C4-2B (cell line): ENCODE data around the gene GAS7.

Experiments used
- H3K27ac ChIP-seq: fragments of 450-650 bp; 2 replicates; pipeline ENCODE4 v1.5.1; 2017
- ZFX ChIP-seq: fragments of 450-650 bp; IDR thresholded peaks from 2 replicates; pipeline ENCODE4 v1.6.1; 2017
- TF ChIP-seq, protein P1 (sequence below): fragments of 450-650 bp; conservative IDR thresholded peaks from 2 replicates; pipeline ENCODE4 v1.5.1; 2017; ENCODE audit warnings: mild to moderate bottlenecking

Gene GAS7

DNA sequence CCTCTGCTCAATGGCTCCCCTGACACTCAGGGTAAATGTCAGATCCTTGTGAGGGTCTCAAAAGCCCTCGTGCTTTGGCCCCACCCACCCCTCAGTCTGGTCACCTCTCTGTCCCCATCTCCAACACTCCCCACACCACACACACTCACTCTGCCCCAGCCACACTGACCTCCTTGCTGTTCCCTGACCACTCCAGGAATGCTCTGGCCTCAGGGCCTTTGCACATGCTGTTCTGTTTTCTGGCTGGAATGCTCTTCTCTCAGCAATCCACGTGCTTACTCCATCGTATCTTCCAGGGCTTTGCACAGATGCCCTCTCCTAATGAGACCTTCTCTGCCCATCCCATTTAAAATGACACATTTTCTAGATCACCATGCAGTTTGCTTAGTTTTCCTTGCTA is 28.2 kb downstream of the GAS7 start:
- TF ChIP-seq, protein P1, sequence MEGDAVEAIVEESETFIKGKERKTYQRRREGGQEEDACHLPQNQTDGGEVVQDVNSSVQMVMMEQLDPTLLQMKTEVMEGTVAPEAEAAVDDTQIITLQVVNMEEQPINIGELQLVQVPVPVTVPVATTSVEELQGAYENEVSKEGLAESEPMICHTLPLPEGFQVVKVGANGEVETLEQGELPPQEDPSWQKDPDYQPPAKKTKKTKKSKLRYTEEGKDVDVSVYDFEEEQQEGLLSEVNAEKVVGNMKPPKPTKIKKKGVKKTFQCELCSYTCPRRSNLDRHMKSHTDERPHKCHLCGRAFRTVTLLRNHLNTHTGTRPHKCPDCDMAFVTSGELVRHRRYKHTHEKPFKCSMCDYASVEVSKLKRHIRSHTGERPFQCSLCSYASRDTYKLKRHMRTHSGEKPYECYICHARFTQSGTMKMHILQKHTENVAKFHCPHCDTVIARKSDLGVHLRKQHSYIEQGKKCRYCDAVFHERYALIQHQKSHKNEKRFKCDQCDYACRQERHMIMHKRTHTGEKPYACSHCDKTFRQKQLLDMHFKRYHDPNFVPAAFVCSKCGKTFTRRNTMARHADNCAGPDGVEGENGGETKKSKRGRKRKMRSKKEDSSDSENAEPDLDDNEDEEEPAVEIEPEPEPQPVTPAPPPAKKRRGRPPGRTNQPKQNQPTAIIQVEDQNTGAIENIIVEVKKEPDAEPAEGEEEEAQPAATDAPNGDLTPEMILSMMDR: no peak
- no peak for TF ChIP-seq ZFX
- H3K27ac ChIP-seq: no peak overlapping the region

DNA sequence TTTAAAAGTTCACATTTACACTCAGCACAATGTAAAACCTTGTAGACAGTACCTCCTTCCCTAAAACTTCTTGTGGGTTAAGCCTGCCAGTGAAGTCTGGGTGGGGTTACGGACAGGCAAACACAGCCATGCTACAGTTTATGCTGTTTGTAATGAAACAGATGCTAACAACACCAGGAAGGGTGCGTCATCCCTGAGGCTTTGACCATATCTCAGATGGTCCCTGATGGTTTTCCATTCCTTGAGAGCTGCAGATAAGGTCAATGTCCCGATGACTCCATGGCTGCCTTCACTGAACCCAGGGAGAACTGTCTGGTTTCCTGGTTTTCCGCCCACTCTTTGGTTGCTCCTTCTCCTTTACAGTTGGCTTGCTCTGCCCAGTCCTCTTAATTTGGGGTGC is 29.1 kb downstream of the GAS7 start:
- no peak for TF ChIP-seq ZFX
- TF ChIP-seq, protein P1: no peak

DNA sequence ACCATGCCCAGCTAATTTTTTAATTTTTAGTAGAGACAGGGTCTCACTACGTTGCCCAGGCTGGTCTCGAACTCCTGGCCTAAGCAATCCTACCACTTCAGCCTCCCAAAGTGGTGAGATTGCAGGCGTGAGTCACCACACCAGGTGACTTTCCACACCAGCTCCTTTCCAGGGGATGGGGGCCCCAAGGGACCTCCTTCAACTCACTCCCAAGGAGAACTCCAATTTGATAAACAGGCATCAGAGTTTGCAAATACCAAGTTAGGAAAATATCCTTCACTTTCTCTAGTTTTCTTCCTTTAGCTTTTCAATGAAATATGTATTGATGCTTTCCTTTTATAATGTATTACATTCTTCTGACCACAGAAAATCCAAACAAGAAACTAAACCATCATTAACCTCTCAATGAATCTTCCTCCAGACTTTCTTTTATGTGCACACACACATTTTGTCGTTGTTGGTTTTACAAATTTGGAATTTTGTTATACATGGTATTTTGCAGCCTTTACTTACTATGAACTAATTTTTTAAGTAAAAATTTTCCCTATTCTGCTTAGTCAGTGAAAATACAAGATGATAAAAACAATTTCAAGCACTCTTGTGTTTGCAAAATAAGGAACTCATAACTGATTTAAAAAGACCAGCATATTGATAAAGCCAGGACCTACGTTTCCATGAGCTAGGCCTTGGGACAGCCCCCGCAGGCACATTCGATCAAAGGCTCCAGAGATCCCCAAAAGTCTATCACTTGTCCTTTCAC is 32.0 kb downstream of the GAS7 start:
- TF ChIP-seq, protein P1: no peak
- no peak for TF ChIP-seq ZFX
- no peak overlapping the region for H3K27ac ChIP-seq

More for the DNA sequence above, 29.1 kb downstream of the GAS7 start:
- no peak overlapping the region for H3K27ac ChIP-seq

DNA sequence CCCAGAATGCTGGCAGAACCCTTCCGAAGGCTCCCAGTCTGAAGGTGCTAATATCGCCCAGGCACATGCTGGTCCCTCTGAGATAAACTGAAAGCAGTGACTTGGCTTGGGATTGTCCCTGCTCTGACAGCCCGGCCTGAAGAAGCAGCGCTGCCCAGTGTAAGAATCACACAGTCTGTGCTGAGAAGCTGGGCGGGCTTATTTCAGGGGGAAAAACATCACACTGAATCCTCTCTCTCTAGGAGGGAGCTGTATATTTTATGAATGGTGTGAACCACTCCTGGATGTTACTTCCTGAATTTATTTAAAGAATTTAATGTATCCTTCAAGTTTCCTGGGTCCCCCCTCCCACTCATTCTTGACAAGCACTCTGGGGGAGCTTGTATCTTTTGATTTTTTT is 36.3 kb downstream of the GAS7 start:
- no peak overlapping the region for H3K27ac ChIP-seq
- TF ChIP-seq ZFX: no peak
- TF ChIP-seq, protein P1: no peak

DNA sequence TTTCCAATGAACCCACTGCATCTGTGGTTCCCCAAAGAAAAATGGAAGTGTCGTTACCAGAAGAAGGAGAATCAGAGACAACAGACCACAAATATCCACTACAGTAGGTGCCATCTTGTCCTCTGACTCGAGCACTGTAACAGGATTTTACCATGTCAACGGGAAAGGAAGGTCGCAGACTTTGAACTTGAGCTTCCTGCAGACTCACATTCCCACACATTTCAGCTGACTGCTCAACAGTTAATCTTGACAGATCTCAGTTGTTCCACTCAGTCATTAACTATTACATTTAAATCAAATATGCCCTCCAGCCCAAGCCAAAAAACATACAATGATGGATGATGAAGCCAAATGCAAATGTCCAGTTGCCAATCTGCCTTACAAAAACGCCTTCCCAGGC is 37.0 kb downstream of the GAS7 start:
- no peak for TF ChIP-seq ZFX
- TF ChIP-seq, protein P1: no peak
- H3K27ac ChIP-seq: no peak overlapping the region

DNA sequence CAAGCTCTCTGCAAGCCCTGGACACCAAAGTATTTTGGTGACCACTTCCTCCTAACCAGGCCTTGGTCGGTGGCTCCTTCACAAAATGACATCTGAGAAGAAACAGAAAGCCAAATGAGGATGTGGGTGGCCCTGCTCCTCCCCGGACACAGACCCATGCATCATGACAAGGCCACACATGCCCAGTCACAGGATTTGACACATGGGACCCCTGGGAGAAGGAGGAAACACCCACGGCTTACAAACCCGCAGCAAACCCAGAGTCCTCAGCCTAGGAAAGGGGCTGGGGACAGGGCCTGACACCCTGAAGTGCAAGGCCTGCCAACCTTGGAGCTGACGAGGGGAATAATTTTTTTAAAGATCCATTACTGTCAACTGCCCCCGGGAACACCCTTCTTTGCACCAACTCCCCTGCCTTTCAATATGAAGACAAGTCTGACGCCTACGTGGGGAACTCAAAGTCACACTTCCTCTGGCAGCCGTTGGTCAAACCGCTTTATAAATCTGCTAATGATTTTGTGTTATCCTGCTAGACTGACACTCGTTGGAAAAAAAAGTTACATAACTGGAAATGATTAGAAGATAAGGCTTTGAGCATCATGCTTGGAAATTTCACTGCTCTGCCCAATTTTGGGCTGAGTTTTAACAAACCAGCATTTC is 41.3 kb downstream of the GAS7 start:
- TF ChIP-seq, protein P1: no peak
- TF ChIP-seq ZFX: no peak
- no peak overlapping the region for H3K27ac ChIP-seq

DNA sequence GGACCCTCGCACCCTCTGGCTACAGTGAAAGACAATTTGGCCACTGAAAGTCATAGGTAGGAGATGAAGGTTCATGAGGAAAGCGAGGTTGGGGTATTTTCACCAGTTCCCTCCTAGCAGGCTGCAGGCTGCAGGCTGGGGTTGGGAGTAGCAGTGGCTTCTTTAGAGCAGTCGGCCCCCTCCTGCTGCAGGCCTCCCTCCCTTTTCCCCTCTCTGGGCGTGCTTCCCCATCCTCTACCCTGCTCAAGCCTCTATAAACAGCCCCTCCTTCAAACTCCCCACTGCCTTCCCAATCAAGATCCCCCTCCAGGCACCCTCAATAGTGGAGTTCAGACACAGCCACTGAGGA is 41.8 kb downstream of the GAS7 start:
- H3K27ac ChIP-seq: no peak overlapping the region
- TF ChIP-seq, protein P1: no peak
- TF ChIP-seq ZFX: no peak
